GM10266 (cell line): ENCODE data around the gene NXPH4.

ENCODE experiments used
- DNase-seq: peaks from one replicate; pipeline ENCODE4 v3.0.0; 2012; ENCODE audit errors: extremely low spot score
- TF ChIP-seq, protein P1 (sequence below): IDR thresholded peaks from 2 replicates; pipeline ENCODE4 v1.5.1; 2012; ENCODE audit warnings: mild to moderate bottlenecking, low read depth; ENCODE audit not compliant: control insufficient read depth, insufficient read depth; ENCODE audit errors: missing control alignments

Gene NXPH4

DNA sequence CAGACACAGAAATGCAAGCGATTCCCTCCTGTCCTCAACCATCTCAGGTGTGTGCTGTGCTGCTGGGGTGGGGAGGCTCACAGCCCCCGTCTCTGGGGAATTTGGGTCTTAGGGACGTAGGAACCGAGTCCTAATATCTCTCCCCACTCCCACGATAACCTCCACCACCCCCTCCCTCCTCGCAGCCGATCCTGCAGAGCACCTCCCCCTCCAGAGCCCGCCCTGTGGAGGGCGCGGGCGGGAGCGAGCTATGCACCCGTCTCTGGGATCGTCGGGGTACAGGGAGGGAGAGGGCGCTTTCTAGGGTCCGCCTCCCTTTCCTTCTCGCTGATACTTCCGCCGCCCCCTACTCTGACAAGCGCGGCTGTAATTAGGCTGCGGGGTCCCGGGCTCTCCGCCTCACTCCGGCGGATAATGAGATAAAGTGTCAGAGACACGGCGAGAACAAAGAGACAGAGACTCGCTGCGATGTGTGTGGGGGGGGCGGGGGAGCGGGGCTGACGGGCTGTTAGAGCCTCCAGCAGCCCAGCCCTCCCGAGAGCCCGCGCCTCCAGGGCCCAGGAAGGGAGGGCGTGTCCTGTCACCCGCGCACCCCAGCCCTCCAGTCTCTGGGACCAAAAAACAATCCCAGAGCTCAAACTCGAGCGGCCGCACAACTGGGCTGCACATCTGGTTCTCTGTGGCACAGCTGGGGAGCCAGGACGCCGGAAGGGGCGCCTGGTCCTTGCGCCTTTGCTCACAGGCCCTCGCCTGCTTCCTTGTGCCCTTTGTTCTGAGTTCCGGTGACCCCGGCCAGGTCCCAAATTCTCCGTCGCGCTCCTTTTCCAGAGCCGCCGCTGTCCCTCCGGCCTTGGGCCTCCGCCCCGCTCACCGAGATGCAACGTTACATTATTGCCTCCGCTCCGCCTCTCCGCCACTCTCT is 21.6 kb downstream of the NXPH4 start:
- TF ChIP-seq, protein P1, sequence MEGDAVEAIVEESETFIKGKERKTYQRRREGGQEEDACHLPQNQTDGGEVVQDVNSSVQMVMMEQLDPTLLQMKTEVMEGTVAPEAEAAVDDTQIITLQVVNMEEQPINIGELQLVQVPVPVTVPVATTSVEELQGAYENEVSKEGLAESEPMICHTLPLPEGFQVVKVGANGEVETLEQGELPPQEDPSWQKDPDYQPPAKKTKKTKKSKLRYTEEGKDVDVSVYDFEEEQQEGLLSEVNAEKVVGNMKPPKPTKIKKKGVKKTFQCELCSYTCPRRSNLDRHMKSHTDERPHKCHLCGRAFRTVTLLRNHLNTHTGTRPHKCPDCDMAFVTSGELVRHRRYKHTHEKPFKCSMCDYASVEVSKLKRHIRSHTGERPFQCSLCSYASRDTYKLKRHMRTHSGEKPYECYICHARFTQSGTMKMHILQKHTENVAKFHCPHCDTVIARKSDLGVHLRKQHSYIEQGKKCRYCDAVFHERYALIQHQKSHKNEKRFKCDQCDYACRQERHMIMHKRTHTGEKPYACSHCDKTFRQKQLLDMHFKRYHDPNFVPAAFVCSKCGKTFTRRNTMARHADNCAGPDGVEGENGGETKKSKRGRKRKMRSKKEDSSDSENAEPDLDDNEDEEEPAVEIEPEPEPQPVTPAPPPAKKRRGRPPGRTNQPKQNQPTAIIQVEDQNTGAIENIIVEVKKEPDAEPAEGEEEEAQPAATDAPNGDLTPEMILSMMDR: no peak
- DNase-seq: peak; percentile 32

DNA sequence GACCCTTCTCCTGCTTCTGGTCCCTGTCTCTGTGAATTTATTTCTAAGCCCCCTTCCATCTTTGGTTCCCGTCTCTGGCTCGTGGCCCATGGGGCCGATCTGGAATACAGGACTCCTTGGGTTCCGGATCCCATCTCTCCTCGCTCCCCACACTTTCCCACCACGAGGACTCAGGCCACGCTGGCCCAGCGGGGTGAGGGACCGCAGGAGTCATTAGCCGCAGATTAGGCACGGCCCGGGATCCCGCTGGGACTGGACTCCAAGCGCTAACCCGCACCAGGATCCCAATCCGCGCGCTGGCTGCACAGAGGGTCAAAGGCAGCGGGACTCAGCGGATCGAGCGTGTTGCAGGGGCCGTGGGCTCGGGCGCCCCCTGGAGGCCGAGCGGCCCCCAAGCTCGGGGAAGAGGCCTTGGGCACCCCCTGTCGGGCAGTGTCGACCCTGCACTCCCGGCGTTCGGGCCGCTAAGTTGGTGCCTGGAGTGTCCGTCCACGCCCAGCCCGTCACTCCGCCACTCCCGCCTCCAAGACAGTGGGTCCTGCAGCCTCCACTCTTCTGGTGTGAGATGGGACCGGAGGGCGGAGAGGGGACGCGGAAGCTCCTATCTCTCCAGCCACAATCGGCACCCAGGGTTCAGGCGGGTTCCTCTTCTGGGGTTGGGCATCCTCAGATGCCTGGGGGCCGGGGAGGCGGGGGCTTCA is 22.4 kb downstream of the NXPH4 start:
- peak; percentile 93 for DNase-seq
- TF ChIP-seq, protein P1: peak; percentile 100

DNA sequence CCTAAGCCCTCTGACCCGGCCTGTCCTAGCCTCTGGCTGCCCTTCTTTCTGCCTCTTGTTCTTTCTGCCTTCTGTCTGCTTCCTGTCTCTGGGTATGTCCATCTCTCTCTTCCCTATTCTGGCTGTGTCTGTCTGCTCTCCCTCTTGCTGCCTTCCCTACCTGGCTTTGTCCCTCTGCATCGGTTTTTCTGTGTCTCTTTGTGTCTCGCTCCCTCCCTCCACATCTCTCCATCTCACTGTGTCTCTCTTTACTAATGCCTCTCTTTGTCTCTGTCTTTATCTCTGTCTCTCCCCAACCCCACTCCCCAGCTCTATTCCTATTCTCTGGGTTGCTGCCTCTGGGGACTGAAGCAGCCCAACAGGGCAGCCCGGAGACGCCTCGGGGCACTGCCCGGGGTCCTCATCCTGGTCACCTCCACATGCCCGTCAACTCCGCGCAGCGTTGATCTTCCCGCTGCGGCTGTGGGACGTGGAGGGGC is 23.0 kb downstream of the NXPH4 start:
- DNase-seq: peak; percentile 14
- TF ChIP-seq, protein P1: no peak

DNA sequence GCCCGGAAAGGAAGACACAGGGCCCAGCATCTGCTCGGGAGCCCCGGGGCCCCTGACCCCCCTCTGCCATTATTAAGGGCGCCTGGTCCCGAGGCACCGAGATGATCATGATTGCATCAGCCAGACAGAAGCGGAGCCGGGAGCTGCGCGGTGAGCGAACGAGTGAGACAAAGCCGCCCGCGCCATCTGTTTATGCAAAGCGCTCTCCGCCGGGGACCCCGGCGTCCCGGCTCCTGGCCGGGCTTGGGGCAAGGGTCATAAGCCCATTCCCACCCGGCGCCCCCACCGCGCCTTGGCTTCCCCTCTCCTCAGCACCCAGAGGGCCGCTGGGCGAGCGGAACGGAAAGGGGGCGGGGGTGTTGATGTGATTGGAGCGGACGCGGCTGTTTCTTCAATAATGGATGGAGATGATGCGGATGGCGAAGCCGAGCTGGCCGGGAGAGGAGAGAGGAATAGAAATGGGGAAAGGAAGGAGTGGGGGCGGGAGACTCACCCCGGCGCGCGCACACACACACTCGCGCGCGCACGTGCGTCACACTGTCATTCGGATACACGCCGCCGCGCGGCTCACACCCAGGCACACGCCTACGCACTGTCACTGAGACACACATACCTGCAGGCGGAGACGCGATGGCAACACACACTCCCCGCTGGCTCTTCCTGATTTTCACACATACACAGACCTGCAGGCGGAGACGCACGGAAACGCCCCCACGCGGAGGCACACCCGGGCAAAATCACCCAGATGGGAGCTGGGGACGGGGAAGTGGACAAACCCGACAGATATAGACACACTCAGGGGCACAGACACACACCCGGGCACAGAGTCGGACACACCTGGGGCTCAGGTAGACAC is 23.7 kb downstream of the NXPH4 start:
- peak; percentile 43 for DNase-seq
- TF ChIP-seq, protein P1: no peak

DNA sequence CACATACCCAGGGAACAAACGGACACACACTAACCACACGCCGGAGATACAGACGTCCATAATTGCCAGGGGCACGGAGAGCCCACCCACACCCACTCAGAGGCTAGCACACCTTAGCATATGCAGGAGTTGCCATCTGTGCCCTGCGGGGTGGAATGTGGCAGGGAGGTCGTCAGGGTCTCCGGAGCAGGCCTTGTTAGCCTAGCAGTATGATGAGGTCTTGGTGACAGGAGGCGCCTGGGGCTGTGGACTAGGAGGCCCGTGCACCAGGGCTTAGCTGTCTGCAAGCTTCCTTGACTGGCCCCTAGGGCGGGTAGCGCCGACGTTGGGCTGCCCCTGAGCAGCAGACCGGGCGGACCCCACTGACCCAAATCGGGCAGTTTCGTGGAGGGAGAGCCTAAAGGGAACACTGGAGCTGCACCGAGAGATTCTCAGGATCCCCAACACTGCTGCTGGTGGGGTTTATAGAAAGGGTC is 24.4 kb downstream of the NXPH4 start:
- DNase-seq: peak; percentile 41
- TF ChIP-seq, protein P1: no peak

DNA sequence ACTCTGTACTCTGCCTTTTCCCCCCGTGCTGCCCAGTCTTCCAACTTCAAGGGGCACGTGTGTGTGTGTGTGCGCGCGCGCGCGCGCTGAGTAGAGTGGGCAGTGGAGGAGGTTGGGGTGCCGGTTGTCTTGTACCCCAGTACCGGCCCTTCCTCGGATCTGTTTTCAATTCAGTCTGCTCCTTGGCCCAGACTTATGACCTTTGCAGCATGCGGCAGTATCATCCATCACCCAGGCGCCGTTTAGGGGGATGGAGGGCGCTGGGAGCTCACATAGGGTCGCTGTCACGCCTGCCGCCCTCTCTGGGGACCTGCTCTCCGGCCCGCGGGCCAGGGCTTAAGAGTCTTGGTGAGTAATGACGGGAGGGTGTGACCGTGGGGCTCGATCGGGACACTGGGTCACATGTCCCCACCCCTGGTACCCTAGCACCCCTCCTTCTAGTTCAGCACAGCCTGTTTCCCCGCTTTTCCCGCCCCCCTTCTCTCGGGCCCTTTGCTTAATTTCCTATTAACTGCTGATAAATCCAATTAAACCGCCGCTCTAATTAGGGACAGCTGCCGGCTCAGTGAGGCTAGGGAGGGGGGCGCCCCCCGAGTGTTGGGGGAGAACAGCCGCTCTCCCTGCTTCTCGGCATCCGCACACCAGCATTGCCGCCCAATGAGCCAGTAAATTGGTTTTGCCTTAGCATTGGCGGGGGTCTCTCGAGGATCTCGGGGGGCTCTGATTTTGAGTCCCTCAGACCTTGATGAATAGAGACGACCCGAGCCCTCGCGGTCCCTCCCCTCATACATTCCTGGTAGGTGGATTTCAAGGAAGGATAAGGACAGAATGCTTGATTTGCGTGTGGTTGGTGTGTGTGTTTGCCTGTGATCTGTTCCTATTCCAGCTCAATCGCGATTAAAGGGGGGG is 25.1 kb downstream of the NXPH4 start:
- TF ChIP-seq, protein P1: no peak
- DNase-seq: peak; percentile 20
